OCI-M2 (cell line): Measurements from ENCODE around the gene ARFIP1.
"Not testable (repeated sequence)": the region's sequence is repeated elsewhere in the genome, so short reads cannot be mapped to it uniquely, and the experiment has no call there.

ENCODE experiments used
- DNase-seq: peaks from one replicate; lab custom pipeline; 2025; ENCODE audit not compliant: unreplicated experiment; lab: John Stamatoyannopoulos, UW

Gene ARFIP1

DNA sequence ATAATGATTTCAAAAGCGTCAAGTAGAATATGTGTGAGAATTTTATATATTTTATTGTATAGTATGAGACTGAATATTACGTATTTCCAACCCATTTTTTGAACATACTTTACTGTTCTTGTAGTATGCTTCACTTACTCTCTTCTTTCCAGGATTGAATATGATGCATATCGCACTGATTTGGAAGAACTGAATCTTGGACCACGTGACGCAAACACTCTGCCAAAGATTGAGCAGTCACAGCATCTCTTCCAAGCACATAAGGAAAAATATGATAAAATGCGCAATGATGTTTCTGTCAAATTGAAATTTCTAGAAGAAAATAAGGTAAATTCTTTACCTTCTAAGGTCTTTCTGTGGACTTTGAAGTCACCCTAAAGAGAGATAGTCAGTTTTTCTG, 108.2 kb downstream of the ARFIP1 start:
- DNase-seq = no peak

DNA sequence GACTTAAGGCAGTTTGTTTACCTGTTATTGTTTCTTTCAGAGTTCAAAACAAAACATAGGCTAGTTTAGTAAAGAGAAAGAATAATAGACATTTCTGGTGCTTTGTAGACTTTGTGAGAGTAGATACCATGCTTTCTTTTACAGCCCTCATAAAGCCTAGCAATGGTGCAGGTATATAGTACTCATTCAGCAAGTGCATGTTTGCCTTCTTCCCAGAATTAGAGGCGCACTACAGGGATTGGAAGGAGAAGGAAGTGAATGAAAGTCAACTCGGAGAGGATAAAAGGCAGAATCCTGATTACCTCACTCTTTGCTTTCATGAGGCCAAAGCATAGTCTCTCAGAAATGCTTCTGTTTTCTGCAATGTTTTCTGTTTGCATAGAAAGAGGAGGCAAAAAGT, 113.2 kb downstream of the ARFIP1 start:
- DNase-seq = no peak

DNA sequence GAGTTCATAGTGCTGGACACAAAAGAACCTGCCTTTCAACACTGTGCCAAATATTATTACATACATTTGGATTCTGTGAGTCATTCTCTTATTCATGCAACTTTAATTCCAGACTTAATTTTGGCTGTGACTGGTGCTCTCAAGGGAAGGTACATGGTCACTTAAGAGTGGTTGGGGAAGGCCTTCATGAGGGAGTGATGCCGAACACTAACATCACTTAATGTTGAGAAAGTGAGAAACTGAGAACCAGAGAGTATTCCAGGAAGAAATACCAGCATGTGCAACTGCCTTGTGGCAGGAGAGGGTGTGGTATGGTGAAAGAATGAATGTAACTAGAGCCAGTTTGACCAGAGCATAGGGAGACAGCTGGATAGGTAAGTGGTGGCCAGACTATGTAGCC, 114.9 kb downstream of the ARFIP1 start:
- no peak for DNase-seq

DNA sequence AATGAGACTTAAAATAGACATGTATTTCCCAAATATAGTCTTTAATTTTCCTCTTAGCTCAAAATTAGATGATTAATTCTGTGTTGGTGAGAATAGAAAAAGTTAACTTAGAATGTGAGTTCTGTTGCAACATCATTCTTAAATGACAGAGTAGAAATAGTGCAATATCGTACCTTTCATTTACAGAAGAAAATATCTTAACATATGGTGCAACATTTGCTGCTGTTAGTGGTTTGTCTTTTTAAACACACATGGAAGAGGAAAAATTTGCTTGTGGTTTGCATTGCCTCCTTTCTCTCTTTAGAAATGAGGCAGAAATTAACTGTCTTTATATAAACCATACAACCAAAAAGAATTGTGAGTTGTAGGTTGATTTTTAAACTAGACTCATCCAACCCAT, 117.1 kb downstream of the ARFIP1 start:
- no peak for DNase-seq

DNA sequence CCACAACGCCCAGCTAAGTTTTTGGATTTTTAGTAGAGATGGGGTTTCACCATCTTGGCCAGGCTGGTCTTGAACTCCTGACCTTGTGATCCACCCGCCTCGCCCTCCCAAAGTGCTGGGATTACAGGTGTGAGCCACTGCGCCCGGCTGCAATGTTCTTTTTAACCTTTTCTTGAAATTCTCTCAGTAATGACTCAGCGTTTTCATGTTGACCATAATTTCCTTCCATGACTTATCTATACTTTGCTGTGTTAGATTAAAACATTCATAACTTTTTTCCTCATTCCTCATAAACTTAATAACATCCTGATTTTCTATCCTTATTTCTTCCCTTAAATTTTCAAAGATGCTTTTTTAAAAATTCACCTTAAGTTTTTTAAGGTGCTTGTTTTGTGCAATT, 118.4 kb downstream of the ARFIP1 start:
- DNase-seq = not testable (repeated sequence)

DNA sequence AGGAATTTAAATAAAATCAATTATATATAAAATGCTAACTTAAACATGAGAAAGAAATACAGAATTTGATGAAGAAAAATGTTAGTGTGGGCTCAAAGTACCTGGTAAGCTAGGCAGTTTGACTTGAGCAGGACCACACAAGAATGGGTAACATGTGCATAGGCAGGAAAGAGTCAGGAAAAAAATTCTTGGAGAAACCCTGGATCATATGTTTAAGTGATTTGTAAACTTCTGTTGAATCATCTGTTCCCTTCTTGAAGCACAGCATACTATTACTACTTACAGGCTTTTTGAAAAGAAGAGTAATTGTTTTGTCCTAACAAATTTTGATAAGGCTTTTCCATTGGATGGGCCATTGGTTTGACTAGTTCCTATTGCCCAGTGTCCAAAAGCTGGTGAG, 118.9 kb downstream of the ARFIP1 start:
- no peak for DNase-seq

DNA sequence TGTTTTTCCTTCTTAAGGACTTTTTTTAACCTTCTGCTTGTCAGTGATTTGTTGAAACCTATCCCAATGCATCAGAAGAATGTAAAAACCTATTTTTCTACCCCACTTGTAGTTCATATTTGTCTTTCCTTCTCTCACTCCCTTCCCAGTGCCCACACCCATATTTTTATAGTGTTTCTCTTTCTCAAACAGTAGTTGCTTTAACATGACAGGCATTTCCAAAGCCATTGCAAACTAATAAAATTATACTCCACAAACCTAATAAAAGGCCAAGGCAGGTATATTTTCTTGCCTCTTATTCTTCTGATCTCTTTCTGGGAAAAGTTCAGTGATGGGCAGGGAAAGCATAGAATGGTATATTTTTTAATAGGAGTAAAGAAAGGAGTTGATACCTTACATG, 120.6 kb downstream of the ARFIP1 start:
- DNase-seq = no peak

DNA sequence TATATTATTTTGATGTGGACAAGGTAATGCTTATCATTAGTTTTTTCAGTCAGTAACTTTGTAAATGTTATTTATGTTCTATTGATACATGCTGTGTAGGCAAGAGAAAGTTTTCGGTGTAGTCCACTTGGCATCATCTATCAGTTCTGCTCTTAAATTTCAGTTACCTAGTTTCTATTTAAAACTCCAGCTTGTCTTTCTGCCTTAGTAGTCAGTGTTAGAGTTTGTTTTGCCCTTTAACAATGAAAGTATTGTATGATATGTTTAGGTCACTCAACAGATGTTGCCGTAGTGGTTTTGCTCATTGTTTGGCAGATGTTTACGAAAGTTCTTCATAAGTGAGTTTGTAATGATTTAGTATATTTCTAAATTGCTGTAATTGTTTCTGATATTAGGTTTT, 121.5 kb downstream of the ARFIP1 start:
- no peak for DNase-seq

DNA sequence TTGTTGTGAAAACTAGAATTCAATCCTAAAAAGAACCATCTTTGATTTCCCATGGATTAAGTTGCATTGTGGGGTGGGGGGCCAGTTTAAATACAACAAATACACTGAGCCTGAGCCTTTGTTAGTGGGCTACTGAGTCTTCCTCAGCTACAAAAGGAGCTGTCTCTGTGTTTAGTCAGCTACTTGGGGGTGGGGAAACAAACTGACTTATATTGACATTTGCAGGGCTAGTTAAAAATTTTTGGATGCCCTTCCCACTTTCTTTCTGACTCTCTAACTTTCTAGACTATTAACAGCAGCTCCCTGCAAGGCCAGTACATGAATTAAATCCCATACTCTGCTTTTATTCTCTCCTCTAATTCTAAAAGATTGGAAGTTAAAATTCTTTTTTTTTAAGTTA, 123.9 kb downstream of the ARFIP1 start:
- DNase-seq = no peak

DNA sequence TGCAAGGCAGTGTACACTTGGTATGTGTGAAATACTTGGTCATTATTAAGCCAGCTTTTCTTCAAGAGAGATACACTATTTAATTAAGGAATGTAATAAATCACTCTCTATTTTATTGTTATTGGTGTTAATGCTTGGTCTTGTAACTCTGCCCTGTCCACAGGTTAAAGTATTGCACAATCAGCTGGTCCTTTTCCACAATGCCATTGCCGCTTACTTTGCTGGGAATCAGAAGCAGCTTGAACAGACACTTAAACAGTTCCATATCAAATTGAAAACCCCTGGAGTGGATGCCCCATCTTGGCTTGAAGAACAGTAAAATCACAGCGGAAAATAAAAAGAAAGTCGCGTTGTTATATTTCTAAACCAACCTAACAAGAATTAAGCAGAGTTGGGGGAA, 130.1 kb downstream of the ARFIP1 start:
- DNase-seq = no peak

DNA sequence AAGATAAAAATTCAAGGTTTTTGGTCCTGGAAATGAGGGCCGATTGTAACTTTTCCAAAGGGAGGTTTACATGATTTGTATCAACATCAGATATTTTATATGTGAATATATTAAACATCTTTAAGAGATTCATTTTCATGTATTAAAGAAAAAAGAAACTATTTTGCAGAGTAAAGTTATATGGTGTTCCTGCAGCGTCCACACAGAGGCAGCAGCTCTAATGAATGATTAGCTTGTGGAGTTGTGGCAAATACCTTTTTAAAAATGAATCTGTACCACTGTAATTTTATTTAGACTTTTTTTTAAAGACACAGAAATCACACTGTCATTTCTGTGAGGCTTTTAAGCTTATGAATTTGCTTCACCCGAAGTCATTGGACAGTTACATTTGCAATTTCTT, 130.8 kb downstream of the ARFIP1 start:
- DNase-seq = no peak

DNA sequence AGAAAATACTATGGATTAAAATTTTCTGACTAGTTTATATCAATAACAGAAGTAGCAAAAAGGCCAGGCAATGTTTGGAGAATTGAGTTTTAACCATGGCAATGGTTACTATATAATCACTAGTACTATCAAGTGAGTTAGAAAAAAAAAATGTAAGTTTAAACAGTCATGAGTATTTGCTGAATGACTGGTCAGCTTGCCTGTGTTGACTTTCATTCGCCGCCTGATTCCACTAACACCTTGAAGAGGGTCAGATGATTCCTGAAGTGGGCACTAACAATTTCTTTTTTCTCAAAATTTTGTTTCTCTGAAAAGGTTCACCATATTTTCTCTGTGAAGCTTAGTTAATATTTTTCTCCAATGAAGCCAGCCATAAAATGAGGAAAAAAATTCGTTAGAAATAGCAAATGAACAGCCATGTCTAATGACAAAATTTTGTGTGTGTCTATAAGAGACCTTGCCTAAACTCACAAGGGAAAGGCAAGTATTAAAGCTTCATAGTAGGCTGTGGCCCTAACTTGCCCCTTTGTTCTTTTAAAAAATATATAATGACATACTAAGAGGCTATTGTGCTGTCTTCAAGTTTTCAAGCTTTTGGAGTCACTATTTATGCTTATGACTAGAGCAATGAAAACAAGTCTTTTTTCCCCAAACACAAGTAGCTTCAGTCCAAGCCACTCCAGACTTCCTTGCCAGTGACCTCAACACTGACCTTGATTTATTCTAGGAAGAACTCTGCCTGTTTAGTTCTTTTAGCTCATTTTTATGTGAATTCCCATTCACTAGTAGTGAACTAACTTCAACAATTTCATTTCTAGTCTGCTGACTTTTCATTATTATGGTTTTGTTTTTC, 138.0 kb downstream of the ARFIP1 start:
- DNase-seq = no peak

DNA sequence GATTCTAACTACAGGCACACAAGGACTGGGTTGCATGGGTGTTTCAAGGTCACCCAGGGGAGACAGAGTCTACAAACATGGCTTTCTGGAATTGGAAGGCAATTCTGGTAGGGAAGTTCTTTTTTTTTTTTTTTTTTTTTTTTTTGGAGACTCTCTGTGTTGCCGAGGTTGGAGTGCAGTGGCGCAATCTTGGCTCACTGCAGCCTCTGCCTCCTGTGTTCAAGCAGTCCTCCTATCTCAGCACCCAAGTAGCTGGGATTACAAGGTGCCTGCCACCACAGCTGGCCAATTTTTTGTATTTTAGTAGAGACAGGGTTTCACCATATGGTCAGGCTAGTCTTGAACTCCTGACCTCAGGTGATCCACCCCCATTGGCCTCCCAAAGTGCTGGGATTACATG, 140.1 kb downstream of the ARFIP1 start:
- no peak for DNase-seq

DNA sequence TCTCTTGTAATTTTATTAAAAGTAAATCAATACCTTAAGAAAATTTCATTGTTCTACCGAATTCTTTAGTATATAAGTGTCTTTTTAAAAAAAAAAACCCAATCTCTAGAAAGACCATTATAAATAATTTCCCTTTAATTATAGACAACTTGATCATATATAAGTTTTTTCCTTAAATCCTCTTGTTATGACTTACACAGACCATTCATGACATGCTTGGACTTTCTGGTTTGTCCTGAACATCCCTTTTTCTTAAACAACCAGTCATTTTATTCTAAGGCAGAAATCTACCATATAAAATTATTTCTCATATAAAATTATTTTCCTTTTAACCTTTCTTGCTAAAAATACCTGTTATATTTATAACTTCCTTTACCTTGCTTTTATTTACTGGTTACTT, 141.0 kb downstream of the ARFIP1 start:
- DNase-seq = no peak

DNA sequence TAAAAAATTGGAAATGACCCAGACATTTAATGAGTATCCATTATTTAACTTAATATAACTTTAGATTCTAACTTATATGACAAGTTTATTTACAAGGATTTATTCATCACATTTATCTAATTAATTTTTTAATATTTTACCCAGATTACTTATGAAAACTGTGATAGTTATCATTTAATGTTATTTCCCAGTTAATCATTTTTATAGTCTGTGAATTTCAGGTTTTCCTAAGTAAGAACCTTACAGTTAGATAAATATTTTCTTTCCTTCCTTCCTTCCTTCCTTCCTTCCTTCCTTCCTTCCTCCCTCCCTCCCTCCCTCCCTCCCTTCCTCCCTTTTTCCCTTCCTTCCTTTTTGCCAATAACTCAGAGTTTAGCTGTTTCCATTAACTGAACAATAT, 141.5 kb downstream of the ARFIP1 start:
- DNase-seq = no peak

DNA sequence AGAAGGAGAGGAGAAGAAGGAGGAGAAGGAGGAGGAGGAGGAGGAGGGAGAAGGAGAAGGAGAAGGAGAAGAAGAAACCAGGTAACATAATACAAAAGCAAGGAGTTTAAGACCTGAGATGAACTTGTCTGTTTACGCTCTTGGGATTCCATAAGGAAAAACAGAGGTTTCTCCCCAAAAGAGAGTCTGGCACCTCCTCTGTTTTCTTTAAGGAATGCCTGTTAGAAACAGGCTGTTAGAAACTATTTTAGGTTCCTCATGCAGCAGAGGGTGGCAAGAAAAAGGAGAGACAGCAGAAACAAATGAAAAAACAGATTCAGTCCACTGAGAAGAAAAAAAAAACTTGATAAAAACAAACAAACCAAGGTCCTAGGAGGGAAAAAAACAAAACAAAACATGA, 146.1 kb downstream of the ARFIP1 start:
- DNase-seq = no peak

DNA sequence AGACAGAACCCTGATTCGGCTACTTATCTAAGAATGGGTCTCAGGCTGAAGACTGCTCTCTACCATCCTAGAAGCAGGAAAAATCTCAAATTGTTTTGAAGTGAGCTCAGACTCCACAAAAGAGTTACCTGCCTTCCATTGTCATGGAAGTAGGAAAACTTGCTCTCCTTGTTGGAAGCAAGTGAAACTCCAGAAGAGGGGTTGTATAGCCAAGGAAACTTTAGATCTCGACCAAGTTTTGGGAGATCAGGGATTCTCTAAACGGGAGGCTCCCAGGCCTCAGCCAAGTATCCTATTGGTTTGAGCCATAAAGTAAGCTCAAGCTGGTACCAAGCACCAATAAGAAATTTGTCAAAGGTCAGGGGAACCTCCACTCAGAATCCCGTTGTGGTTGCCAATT, 147.2 kb downstream of the ARFIP1 start:
- no peak for DNase-seq

DNA sequence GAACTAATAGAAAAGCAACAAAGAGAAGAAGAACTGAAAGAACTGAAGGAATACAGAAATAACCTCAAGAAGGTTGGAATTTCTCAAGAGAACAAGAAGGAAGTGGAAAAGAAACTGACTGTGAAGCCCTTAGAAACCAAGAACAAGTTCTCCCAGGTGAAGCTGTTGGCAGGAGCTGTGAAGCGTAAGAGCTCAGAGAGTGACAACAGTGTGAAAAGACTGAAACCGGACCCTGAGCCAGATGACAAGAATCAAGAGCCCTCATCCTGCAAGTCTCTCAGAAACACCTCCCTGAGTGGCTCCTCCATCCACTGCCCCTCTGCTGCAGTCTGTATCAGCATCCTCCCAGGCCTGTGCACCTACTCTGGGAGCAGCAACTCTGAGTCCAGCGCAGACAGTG, 148.0 kb downstream of the ARFIP1 start:
- DNase-seq = no peak

DNA sequence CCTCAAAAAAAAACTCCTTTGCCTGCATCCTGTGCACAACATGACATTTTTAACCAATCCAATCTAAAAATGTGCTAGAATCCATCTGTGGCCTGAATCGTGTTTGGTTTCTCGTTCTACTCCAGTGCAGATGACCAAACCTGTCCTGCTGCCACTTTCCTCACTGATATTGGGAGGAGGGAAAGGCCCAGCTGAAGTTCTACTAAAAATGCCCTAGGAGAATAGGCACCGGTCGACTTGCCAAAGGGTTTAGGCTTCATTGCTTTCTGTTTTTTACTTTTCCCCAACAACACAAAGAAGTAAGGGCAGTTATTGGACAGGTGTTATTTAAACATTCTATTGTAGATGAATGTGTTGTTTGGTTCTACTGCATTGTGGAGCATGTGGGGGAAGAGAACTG, 148.5 kb downstream of the ARFIP1 start:
- DNase-seq = no peak

DNA sequence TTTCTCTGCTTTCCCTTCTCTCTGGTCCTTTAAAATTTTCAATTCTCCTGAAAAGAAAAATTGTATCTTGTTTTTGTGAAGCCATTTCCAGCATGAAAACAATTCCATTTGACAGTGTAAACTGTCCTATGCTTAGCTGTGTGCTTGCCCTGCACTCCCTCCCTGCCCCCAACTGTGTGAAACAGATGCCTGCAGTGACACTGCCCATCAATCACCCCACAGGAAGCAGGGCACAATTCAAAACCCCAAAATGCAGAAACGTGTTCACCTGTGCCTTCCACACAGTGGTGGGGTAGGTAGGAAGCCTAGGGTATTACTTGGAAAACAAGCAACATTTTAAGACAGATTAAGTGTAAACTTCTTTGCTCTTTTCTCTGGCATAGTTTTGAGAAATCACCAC, 150.1 kb downstream of the ARFIP1 start:
- DNase-seq = no peak

DNA sequence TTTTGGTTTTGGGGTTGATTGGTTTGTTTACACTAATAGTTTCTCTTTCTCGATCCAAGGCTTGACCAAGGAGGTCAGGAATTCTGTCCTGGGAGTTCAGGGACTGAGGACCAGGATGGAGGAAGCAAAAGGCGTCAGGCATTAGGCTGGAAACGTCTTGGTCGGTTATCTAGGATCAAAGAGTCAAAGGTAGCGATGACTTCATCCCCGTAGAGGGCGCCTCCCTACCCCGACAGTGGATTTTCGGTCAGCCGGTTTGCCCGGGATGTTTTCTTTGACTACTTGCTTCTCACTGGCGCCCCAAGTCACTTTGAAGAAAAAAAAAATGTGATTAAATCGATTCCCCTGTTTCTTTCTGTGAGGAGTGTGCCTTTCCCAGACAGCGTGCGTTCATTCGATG, 155.4 kb downstream of the ARFIP1 start:
- no peak for DNase-seq

DNA sequence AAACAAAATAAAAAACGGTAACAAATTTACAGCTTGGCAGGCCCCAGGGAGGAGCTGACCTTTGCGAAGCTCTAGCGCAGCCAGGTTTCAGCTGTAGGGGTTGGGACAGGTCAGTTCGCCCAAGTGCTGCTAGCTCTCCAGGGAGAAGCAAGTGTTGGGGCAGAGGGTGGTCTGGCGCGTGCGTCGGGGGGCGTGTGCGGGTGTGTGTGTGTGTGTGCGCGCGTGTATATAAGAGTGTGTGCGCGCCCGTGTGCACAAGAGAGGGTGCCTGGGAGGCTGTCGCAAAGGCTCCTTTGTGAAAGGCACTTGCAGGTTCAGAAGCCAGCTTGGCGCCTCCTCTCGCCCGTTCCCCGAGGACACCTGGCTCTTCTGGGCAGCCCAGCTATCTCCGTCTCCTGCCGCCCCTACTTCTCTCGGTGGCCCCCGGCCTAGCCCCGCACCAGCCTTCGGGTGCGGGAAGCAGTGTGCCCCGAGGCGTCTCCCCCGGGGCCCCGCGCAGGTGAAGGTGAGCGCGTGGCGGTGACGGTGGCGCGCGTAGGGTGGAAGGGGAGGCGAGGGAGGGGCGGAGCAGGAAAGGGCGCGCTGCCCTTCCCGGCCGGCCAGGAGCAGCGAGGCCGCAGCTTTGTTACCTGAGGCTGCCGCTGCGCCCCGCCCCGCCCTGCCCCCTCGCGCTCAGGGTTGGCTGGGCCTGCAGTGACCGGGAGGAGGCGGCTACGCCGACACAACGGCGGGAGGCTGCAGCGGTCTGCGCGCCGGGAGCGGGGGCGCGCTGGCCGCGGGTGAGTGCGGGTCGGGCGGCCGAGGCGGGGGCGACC, 156.1 kb downstream of the ARFIP1 start, which contains the start of gene FHDC1:
Gene FHDC1 (plus strand): TSS at position 693 of the 815 bp plus-strand sequence. CDS start 6,735 bp downstream, outside the sequence.
- no peak for DNase-seq
